ENCODE data around the gene PCDHA5. TPM values are rescaled to one million over a fixed set of nuclear protein-coding genes. Genes with fewer than 3 reads are reported as not detected.

The PCDHA5 gene
- total and polyA plus RNA-seq, 2 donors (not counting 1 experiment from before 2014, with no cell fraction given) = not detected

GRCh38 chr5:140862441-140863295, 41.3 kb downstream of the PCDHA5 start:
- H3K27me3 ChIP-seq (replicated peaks in 1 of 4; ENCODE audit: control extremely low read depth in 1 of 4, control insufficient read depth in 3 of 4, insufficient read depth in 4 of 4, low read length in 3 of 4) = no peaks in the 10 kb centered on the region
- intact Hi-C loops (cut with micrococcal nuclease) = no loop called here
- no peaks in the 10 kb centered on the region for H3K36me3 ChIP-seq (replicated peaks in 1 of 2; ENCODE audit: control extremely low read depth in 1 of 2, control insufficient read depth in 1 of 2, extremely low read depth in 1 of 2, insufficient read depth in 2 of 2, low read length in 1 of 2)
- no peak overlapping the region for H3K9ac ChIP-seq (ENCODE audit: low read length)
- no peak overlapping the region for H2AFZ ChIP-seq (ENCODE audit: insufficient read depth, low read depth, low read length, poor library complexity, severe bottlenecking)
- no peaks in the 10 kb centered on the region for H4K20me1 ChIP-seq (ENCODE audit: control insufficient read depth, insufficient read depth, low read length, poor library complexity, severe bottlenecking)
- ATAC-seq (ENCODE audit: low read depth) (no peak), DNase-seq (no peak)
- Mint-ChIP-seq H3K4me3 (no peak overlapping the region), H3K27ac (no peak overlapping the region), H3K9me3 (ENCODE audit: insufficient read depth) (no peaks in the 10 kb centered on the region), H3K4me1 (no peaks in the 10 kb centered on the region), H3K27me3 (peaks cover 6% of the 10 kb centered on the region)
- no peak for TF ChIP-seq CTCF (IDR thresholded peaks at IDR 0.05)
- TF ChIP-seq EZH2 (IDR thresholded peaks at IDR 0.05; ENCODE audit: borderline replicate concordance, insufficient read depth, low read depth, low read length, poor library complexity, severe bottlenecking) = no peak
- H3K79me2 ChIP-seq (ENCODE audit: control insufficient read depth, insufficient read depth, low read length) = no peaks in the 10 kb centered on the region
- 55% methylated on average over 76 of the region's 76 CpGs for WGBS (ENCODE audit: insufficient coverage)
- H3K27ac ChIP-seq (ENCODE audit: low read length in 2 of 2) = no peak overlapping the region
- H3K4me1 ChIP-seq (ENCODE audit: control insufficient read depth in 2 of 2, insufficient read depth in 2 of 2, low read length in 2 of 2) = no peaks in the 10 kb centered on the region
- ChIA-PET POLR2A (no interaction called here), CTCF (no interaction called here)
- H3K9me3 ChIP-seq (ENCODE audit: control extremely low read depth in 1 of 3, control insufficient read depth in 2 of 3, insufficient read depth in 1 of 3, low read length in 2 of 3) = peaks cover 0 to 35% (median 0%) of the 10 kb centered on the region in 3 donors
- no peak overlapping the region for H3K4me2 ChIP-seq (replicated peaks; ENCODE audit: low read depth, low read length, poor library complexity, severe bottlenecking)
- H3K4me3 ChIP-seq (ENCODE audit: control extremely low read depth in 1 of 5, extremely low read depth in 1 of 5, insufficient read depth in 1 of 5, low read depth in 2 of 5, low read length in 4 of 5) = no peak overlapping the region
